ENCODE measurements around the gene UBAP1.
"Not testable (repeated sequence)": the region's sequence is repeated elsewhere in the genome, so short reads cannot be mapped to it uniquely, and the experiment has no call there.

The UBAP1 gene

DNA sequence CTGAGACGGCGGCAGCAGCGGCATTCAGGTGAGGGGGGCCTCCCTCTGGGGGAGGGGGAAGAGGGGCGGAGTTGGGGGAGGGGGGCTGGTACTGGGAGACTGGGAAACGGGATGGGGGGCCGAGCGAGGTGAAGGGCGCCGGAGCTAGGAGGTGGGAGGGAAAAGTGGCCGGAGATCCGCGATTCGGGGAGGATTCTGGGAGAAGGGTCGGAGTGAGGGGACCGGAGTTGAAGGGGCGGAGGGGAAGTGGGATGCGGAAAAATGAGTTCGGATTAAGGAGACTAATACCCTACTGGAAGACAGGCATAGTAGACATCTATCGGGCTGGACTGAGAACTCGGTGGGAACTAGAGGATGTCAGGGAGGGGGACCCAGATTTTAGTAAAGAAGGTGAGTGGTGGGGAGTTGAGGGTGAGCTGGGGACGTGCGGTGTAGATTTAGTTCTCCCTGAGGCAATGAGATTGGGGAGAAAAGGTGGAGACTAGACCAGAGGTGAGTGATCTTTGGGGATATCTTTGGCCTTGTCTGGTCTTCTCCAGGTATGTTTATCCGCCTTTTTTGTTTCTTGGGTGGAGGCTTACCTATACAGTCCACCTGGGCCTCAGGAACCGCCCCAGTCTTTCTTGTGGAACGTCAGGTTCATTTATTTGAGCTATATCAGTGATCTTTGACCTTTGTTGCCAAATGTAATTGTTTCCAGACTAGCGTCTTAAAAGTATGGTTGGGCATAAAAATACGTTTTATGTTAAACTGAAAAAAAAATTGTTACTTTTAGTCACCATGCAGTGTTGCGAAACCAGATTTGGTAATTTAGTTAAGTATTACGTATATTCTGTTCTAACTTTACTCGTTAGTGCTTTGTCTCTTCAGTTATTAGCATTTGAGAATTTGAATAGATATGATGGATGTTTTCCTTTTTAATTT is 632 bp downstream of the UBAP1 start:
- no peak for DNase-seq (ENCODE audit: low read depth, low spot score)

DNA sequence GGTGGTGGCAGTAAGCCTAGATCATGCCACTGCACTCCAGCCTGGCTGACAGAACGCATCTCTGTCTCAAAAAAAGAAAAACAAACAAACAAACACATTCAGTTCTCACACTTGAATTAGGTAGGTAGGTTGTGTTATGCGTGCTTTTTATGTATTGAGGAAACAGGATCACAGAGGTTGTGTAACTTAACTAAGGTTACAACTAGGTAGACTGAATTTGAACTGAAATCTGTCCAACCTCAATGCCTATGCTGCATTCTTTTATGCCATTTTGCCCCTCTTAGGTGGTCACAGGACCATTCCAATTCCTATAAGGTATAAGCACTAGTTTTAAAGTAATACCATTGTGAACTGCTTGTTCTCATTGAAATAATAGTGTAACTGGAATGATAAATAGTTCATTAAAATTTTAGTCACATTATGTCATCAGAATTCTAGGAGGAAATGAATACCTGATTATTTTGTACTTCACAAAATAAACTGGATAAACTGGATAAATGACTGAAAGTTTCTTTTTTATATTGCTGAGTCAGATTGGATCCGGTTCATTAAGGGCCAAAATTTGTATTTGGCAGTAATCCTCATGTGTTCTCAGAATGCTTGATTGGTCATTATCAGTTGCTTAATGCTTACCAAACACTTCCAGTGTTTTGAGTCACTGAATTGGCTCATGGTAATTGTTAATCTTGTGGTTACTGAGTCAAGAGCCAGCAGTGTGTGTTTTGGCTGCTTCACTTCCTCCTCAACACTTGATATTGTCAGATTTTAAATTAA is 7.1 kb downstream of the UBAP1 start:
- DNase-seq (ENCODE audit: low read depth, low spot score), result peak; percentile 94

DNA sequence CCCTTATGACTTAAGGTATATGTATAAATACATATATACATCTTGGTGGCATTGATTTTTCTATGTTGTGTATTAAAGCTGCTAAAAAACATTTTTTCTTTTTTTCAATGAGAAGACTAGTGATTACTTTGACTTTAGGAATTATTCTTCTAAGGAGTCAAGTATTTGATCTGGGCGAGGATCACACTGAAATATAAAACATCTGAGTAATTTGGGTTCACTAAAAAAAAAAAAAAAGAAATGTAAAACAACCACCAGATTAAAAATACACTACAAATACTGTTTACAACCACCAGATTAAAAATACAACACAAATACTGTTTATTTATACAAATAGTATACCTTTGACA is 9.0 kb downstream of the UBAP1 start:
- DNase-seq (ENCODE audit: low read depth, low spot score), result no peak

DNA sequence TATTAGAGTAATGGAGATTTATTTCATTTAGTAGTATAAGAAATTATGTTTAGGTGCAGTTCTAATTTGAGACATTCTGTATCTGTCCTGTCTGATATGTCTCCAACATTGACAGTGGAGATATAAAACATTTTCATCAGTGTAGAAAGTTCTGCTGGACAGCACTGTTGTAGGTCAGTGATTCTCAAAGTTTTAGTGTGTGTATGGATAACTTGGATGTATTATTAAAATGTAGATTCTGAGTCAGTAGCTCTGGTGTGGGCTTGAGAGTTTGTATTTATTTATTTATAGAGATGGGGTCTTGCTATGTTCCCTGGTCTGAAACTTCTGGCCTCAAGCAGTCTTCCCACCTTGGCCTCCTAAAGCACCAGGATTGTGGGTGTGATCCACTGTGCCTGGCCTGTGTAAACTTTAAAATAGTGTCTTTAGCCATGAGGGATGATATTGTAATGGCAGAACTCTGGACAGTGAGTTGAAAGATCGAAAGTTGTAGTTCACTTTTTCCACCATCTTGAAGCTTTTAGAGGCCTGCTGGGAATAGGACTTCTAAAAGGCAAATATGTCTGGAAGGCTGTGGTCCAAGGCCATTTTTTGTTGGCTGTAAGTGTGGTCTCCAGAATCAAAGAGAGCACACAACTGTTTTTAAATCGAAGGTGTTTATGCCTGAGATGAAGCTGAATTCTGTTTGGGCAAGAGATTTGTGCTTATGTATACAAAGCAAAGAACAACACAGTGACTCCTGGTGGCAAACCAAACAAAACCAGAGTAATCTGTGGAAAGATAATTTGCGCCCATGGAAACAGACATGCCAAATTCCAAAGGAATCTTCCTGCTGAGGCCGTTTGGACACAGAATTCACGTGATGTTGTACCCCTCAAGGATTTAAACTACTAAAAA is 12.4 kb downstream of the UBAP1 start:
- peak; percentile 57 for DNase-seq (ENCODE audit: low read depth, low spot score)

DNA sequence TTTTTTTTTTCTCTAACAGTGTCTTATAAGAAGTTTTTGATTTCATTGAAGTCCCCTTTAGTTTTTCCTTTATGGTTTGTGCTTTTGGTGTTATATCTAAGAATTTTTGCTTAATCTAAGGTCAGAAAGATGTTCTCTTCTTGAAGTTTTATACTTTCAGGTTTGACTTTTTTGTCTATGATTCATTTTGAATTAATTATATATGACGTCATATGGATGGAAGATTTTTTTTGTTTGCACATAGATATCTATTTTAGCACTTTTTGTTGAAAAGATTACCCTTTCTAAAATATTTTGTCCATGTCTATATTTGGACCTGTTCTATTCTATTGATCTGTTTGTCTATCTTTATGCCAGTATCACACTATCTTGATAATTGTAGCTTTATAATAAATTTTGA is 16.3 kb downstream of the UBAP1 start:
- DNase-seq (ENCODE audit: low read depth, low spot score), result no peak

DNA sequence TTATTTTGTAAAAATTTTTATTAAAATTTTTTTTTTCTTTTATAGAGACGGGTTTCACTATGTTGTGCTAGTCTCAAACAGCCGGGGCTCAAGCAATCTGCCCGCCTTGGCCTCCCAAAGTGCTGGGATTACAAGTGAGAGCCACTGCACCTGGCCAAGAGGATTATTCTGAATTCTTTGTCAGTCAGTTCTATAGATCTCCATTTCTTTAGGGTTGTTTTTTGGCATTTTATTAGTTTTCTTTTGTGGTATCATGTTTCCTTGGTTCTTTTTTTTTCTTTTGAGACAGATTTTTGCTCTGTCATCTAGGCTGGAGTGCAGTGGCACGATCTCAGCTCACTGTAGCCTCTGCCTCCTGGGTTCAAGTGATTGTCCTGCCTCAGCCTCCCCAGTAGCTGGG is 18.4 kb downstream of the UBAP1 start:
- not testable (repeated sequence) for DNase-seq (ENCODE audit: low read depth, low spot score)

DNA sequence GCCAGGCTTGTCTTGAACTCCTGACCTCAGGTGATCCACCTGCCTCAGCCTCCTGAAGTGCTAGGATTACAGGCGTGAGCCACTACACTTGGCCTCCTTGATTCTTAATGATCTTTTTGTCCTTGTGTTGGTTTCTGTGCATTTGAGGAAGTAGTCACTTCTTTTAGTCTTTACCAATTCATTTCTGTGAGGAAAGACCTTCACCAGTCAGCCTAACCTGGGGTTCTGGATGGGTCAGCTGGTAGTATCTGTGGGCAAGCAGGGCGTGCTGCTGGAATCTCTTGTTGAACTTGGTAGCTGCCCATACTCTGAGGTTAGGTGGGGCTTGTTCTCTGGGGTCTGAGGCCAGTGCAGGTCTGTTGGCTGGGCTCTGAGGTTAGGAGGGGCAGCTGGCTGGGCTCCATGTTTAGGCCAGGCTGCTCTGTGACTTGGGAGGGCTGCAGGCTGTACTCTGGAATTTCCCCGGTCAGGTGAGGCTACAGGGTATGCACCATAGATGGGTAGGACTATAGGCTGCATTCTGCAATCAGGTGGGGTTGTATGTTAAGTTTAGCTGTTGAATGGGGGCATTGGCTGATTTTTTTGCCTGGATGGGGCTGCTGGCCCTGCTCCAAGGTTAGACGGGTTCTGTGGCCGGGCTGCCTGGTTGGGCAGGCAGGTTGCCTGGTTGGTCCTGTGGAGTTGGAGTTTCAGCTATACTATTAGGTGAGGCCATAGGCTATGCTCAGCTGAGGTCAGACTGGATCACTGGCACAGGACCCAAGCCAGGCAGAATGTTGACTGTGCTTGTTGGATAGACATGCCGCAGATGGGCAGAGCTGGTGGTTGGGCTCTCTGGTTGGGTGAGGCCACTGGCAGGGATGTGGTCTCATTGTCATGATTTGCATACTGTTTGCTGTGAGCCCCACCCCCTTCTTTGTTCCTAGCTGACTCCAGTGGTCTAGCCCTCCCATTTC is 19.2 kb downstream of the UBAP1 start:
- peak; percentile 58 for DNase-seq (ENCODE audit: low read depth, low spot score)

DNA sequence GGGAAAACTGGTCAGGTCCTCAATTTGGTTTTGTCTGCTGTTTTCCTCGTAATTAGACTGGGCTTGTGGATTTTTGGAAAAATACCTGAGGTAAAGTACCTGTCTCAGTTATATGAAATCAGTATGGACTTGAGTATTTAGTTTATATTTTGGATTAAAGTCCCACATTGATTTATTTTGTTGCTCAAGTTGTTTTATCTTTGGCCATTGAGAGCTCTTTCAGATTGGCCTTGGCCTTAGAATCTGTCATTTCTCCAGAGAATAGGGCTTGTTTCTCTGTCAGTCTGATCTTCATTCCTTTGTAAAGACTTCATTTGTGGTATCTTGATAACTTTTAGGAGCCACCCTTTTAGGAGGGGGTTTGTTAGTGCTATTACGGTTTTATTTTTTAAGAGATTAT is 21.2 kb downstream of the UBAP1 start:
- DNase-seq (ENCODE audit: low read depth, low spot score), result no peak

DNA sequence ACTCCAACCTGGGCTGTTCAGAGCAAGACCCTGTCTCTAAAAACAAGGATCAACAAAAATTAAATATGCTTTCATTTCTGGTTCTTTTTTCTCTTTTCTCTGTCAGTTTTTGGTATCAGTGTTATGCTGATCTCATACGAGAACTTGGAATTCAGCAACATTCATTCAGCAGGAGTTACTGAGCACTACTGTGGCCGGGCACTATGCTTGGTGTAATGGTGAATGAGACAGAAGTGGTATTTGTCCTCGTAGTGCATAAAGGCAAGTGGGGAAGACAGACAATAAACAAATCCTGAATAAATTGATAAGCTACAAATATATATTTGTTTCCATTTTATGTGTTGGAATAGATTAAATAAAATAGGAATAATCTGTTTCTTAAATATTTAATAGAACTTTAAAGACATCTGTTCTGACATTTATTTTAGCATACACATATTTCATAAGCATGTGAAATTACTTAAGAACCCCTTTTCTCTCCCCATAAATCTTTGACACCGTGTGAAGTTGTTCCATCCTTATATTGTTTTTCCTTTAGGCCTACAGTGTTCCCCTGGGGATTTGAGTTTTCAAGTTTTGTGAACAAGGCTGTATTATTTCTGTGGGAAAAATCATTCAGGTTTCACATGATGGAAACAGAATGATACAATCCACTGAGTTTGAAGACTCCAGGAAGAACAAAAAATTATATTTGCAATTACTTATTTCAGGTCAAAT is 24.6 kb downstream of the UBAP1 start:
- no peak for DNase-seq (ENCODE audit: low read depth, low spot score)

DNA sequence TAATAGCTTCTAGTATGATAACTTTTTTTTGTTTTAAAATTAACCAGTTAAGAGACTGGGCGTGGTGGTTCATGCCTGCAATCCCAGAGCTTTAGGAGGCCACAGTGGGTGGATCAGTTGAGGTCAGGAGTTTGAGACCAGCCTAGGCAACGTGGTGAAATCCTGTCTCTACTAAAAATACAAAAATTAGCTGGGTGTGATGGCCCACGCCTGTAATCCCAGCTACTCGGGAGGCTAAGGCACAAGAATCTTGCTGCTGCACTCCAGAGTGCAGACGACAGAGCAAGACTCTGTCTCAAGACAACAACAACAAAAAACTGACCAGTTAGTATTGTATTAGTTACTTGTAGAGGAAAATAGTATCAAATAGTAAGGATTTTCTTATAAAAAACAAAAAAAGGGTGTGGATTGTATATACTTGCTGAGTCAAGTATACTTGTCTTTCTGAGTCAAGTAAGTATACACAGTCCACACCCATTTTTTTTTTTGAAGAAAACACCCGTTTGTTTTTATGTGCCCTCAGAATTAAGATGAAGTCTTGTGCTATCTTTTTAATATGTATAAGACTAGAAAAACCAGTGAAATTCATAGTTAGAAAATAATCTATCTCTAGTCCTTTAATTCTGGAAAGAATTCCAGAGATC is 25.3 kb downstream of the UBAP1 start:
- no peak for DNase-seq (ENCODE audit: low read depth, low spot score)

DNA sequence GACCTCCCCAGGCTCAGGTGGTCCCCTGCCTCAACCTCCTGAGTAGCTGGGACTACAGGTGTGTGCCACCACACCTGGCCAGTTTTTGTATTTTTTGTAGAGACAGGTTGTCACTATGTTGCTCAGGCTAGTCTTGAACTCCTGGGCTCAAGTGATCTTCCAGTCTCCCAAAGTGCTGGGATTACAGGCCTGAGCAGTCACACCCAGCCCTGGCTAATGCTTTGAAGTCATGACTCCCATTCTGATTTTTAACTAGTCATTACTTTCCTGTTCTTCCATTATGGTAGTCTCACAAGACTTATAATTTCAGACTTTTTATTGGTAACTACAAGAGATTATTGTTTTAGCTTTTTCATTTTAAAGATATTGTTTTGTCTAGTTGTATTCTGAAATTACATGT is 26.3 kb downstream of the UBAP1 start:
- no peak for DNase-seq (ENCODE audit: low read depth, low spot score)

DNA sequence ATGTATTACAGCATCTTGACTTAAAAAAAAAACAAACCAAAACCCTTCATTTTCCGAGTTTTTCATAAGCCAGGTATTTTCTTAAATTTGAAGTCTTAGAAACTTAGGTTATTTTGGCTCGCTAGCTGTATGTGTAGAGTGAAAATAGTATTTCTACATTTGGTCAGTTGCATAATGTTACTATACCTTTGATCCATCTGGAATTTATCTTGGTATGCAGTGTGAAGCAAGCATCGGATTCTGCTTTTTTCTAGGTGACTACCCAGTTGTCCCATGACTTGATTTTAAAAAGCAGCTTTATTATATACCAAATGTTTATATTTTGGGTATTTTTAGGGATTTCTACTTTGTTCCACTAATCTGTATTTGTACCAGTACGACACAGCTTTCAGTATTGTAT is 27.7 kb downstream of the UBAP1 start:
- no peak for DNase-seq (ENCODE audit: low read depth, low spot score)

DNA sequence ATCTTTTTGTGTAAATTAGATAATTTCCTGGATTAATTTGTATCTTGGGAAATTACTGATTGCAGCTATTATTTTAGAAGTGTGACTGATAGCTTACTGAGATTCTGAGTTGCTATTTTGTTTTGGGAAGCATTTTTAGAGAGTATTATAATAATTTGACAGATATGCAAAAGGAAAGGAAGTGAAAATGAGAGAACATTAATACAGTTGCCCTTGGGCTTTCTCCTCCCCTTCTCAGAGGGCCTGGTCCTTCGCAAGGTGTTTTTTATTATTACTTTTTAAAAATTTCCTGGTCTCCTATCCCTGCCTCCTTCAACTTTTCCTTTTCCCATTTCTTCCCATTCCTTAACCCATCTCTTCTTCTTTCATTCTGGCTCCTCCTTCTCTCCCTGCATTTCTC is 32.6 kb downstream of the UBAP1 start:
- no peak for DNase-seq (ENCODE audit: low read depth, low spot score)

DNA sequence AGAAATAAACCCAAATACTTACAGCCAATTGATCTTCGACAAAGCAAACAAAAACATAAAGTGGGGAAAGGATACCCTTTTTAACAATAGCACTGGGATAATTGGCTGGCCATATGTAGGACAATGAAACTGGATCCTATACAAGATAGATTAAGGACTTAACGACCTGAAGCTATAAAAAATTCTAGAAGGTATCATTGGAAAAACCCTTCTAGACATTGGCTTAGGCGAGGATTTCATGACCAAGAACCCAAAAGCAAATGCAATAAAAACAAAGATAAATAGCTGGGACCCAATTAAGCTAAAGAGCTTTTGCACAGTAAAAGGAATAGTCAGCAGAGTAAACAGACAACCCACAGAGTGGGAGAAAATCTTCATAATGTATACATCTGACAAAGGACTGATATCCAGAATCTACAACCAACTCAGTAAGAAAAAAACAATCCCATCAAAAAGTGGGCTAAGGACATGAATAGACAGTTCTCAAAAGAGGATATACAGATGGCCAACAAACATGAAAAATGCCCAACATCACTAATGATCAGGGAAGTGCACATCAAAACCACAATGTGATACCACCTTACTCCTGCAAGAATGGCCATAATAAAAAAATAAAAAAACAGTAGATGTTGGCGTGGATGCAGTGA is 35.6 kb downstream of the UBAP1 start:
- not testable (repeated sequence) for DNase-seq (ENCODE audit: low read depth, low spot score)

DNA sequence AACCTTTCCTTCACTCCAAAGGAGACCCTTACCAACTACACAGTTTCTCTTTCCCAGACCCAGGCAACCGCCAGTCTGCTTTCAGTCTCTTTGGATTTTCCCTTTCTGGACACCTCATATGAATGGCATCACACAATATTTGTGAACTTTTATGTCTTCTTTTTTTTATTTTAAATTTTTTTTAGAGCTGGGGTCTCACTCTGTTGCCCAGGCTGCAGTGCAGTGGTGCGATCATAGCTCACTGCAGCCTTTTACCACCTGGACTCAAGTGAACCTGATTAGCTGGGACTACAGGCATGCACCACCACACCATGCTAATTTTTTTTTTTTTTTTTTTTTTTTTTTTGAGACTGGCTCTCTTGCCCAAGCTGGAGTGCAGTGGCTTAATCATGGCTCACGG is 37.5 kb downstream of the UBAP1 start:
- DNase-seq (ENCODE audit: low read depth, low spot score), result no peak

DNA sequence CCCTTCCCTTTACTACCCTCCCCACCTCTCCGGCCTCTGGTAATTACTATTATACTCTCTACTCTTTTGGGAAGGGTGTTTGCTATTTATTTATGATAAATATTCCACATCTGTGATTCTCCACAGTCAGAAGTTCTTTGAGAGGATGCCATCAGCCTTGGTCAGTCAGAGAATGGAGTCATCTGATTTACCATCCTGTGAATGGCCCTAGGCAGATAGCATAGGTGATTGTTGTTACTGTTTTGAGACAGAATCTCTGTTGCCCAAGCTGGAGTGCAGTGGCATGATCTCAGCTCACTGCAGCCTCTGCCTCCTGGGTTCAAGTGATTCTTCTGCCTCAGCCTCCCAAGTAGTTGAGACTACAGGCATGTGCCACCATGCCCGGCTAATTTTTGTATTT is 38.2 kb downstream of the UBAP1 start:
- DNase-seq (ENCODE audit: low read depth, low spot score), result not testable (repeated sequence)

DNA sequence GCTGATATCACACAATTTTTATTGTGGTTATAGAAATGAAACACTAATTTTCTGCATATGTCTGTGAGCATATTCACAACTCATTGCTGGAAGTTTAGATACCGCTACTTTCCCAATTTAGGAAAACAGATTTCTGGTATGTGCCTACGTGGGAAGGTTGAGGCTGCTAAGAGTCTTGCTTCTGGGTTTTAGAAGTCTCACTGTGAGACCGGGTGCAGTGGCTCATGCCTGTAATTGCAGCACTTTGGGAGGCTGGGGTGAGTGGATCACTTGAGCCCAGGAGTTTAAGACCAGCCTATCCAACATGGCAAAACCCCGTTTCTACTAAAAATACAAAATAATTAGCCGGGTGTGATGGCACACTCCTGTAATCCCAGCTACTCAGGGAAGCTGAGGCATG is 39.6 kb downstream of the UBAP1 start:
- DNase-seq (ENCODE audit: low read depth, low spot score), result no peak

DNA sequence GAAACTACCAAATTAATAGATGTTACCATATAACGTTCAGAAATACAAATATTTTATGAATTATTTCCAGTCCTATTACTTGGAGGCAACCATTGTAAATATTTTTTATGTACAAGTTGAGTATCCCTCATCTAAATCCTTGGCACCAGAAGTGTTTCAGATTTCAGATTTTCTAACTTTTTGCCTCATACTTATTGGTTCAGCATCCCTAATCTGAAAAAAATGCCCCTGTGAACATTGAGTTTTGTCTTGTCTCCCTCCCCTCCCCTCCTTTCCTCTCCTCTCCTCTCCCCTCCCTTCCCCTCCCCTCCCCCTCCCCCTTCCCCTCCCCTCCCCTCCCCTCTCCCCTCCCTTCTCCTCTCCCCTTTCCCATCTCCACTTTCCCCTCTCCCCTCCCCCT is 40.6 kb downstream of the UBAP1 start:
- no peak for DNase-seq (ENCODE audit: low read depth, low spot score)

DNA sequence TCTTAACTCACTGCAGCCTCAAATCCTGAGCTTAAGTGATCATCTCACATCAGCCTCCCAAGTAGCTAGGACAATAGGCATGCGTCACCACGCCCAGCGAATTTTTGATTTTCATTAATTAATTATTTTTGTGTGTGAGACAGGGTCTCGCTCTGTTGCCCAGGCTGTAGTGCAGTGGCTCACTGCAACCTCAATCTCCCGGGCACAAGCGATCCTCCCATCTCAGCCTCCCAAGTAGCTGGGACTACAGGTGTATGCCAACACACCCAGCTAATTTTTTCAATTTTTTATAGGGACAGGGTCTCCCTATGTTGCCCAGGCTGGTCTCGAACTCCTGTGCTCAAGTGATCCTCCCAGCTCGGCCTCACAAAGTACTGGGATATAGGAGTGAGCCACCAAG is 41.4 kb downstream of the UBAP1 start:
- DNase-seq (ENCODE audit: low read depth, low spot score), result no peak

Data from astrocyte of the hippocampus (primary cell).